Activated CD4-positive, CD25-positive, alpha-beta regulatory T cell treated with anti-CD3 and anti-CD28 coated beads, Interleukin-2, amount 50 U/mL, for 16 hours (primary cell): ENCODE measurements around the gene CPZ.
"Not testable (repeated sequence)": the region's sequence is repeated elsewhere in the genome, so short reads cannot be mapped to it uniquely, and the experiment has no call there.

Experiments used
- DNase-seq: peaks from one replicate; pipeline ENCODE4 v3.0.0-alpha.2; 2020; ENCODE audit warnings: low read depth, low spot score

Gene CPZ

GRCh38 chr4:8652181-8653078, 59.9 kb downstream of the CPZ start:
- DNase-seq = no peak

- no peak for DNase-seq
Measured at GRCh38 chr4:8653326-8654000, 60.9 kb downstream of the CPZ start.

GRCh38 chr4:8654139-8654538, 61.6 kb downstream of the CPZ start:
- not testable (repeated sequence) for DNase-seq

GRCh38 chr4:8655411-8656184, 63.0 kb downstream of the CPZ start:
- no peak for DNase-seq

GRCh38 chr4:8656185-8656517, 63.6 kb downstream of the CPZ start:
- DNase-seq = no peak

- no peak for DNase-seq
Measured at GRCh38 chr4:8656711-8657380, 64.3 kb downstream of the CPZ start.

GRCh38 chr4:8657381-8658088, 65.0 kb downstream of the CPZ start:
- no peak for DNase-seq

GRCh38 chr4:8662776-8663175, 70.2 kb downstream of the CPZ start:
- no peak for DNase-seq

GRCh38 chr4:8664031-8664805, 71.7 kb downstream of the CPZ start:
- no peak for DNase-seq

GRCh38 chr4:8664976-8665375, 72.4 kb downstream of the CPZ start:
- no peak for DNase-seq

GRCh38 chr4:8665406-8666360, 73.1 kb downstream of the CPZ start:
- no peak for DNase-seq

GRCh38 chr4:8666581-8666980, 74.0 kb downstream of the CPZ start:
- DNase-seq = no peak
